DMS153 treated with DMSO at 0.1 percent for 48 hours (cell line): ENCODE data around the gene IFRD2.

Experiments
- DNase-seq: peaks from one replicate; lab custom pipeline; 2025; ENCODE audit not compliant: unreplicated experiment; lab: John Stamatoyannopoulos, UW

The IFRD2 gene, protein sequence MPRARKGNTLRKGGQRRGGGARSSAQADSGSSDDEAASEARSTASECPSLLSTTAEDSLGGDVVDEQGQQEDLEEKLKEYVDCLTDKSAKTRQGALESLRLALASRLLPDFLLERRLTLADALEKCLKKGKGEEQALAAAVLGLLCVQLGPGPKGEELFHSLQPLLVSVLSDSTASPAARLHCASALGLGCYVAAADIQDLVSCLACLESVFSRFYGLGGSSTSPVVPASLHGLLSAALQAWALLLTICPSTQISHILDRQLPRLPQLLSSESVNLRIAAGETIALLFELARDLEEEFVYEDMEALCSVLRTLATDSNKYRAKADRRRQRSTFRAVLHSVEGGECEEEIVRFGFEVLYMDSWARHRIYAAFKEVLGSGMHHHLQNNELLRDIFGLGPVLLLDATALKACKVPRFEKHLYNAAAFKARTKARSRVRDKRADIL

DNA sequence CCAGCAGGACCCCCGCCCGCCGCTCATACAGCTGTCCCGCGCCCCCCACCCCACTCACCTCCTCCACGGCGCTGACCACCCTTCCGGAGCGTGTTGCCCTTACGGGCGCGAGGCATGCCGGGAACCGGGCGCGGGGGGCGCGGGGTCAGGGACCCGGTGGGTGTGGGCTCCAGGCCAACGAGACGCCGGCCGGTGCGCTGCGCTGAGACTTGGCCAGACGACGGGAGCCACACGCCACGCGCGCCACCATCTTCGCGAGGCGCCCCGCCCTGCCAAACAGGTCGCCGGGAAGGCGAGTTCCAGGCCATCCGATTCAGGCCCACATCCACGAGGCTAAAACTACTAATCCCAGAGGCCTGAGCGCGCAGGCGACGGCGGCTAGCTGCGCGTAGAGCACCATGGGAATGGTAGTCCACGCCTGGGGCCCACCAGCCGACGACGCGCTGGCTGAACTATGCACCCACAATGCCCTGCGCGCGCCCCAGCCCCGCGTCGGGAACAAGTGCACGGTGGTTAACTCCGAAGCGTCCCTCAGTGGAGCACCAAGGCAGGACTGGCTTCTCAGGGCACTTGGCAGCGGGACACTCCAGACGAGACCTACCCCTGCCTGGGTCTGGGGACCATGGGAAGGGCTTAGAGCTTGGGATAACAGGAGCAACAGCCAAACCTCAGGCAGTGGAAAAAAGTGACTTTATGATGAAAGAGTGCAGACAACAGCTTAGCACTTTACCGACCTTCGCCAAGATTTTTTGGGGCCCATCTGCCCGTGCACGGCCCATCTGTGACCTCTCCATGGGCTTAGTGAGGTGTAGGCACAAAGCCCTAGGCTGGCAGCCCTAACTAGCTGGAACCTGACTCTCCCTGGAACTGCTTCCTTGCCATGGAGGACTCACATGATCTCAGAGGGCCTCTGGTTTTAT lies at the start of gene IFRD2:
TSS of gene IFRD2 (minus strand) at position 271 of the 920 bp plus-strand sequence. CDS start at position 116, 155 bp downstream.
- DNase-seq = peak; percentile 70

DNA sequence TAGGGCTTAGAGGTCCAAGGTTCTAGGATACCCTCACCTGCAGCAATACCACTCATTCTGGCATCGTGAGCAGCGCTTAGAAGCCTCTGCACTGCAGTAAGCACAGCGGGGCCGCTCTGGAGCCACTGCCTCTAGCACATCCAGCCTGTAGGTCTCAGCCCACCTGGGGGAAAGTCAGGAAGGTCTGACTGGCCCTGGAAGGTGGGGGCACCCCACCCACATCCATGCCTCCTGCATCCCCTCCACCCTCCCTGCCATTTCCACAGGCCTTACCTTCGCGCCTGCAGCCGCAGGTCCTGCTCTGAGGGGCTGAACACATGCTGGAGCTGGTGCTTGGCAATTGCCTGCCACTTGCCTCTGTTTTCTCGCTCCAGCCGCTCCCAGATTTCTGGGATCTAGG lies 49.3 kb upstream of the IFRD2 start:
- DNase-seq = no peak

DNA sequence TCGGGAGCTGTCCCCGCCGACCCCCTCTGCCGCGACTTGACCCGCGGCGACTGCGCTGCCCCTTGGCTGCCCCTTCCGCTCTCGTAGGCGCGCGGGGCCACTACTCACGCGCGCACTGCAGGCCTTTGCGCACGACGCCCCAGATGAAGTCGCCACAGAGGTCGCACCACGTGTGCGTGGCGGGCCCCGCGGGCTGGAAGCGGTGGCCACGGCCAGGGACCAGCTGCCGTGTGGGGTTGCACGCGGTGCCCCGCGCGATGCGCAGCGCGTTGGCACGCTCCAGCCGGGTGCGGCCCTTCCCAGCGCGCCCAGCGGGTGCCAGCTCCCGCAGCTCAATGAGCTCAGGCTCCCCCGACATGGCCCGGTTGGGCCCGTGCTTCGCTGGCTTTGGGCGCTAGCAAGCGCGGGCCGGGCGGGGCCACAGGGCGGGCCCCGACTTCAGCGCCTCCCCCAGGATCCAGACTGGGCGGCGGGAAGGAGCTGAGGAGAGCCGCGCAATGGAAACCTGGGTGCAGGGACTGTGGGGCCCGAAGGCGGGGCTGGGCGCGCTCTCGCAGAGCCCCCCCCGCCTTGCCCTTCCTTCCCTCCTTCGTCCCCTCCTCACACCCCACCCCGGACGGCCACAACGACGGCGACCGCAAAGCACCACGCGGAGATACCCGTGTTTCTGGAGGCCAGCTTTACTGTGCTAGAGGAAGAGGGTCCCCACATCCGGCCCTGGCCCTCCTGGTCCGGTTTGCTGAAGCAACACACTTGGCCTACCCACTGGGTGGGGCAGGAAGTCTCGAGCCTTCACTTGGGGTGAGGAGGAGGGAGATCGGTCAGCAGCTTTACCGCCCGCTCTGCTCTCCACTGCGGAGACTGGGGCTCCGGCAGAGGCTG lies 48.5 kb upstream of the IFRD2 start, which contains the start of gene RASSF1:
TSS of gene RASSF1 (minus strand) at position 389 of the 882 bp plus-strand sequence. CDS start at position 358, 31 bp downstream.
- DNase-seq = no peak

DNA sequence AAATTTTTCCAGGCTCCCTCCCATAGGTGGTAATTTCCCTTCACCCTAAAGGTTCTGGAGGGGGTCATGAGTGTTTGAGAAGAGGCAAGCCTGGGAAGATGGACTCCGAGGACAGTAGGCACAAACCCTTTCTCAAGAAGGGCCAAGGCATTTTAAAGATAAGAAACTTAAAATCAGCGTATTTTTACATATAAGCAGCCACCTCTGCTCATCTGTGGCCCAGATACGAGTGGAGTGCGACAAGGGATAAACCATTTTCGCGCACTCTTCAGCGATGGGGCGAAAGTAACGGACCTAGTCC lies 47.9 kb upstream of the IFRD2 start:
- no peak for DNase-seq

DNA sequence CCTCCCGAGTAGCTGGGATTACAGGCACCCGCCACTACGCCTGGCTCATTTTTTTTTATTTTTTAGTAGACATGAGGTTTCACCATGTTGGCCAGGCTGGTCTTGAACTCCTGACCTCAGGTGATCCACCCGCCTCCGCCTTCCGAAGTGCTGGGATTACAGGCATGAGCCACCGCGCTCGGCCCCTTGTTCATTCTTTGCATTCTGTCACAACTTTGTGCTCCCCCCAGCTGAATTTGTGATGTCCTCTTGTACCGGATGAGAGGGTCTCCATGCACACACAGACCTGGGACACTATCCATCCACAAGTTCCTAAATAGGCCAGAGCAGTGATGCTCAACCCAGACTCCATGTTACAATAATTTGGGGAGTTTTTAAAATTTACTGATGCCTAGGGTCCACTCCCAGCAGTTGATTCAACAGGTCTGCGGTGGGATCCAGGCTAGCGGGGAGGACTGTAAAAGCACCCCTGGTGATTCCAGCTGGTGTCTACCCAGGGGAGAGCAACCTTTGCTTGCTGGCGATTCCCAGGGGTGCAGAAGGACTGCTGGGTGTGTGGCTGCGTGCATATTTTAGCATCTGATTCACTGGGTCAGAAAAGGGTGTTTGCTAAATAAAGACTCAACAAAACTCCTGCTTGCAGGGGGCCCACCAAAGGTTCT lies 47.4 kb upstream of the IFRD2 start:
- no peak for DNase-seq

DNA sequence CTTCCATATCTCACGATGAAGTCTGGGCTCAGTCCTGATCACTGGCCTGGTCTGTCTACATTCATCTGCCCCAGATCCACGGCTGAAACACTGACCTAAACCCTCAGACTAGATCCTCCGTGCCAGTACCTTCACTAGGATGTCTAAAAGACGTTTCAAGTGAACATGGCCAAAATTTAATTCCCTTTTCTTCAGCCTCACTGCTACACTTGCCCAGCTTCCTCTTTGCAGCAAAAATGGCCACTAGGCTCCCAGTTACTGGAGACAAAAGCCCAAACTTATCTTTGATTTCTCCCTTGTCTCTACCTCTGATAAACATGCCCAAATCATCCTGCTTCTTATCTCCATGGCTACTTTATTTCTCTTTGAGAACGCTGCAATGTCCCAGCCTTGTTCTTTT lies 46.7 kb upstream of the IFRD2 start:
- no peak for DNase-seq

DNA sequence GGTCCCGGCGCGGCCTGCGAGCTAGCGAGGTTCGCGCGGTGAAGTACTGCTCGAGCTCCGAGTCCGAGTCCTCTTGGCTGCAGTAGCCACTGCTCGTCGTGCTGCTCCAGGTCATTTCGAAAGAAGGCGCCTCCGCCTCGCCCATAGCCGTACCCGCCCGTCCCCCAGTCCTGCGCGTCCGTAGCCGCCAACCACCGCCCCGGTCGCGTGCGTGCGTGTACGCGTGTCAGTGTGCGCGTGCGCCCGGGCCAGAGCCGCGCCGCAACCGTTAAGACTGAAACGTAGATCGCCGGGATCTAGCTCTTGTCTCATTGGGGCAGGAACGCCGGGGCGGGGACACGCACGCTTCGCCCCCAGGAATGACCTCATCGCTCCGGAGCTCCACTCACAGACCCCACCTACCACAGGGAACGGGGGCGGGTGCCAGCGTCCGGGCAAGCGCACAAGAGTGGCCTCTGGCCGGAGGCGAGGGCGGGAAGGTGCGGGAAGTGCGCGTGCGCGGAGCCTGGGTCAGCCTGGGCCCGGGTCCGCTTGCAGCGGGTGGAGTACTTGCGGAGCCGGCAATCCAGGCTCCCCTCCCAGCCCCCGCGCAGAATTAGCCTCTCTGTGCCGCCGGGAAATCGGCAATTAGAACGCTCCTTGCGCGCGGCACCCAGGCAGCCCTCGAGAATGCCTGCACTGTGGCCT lies 45.1 kb upstream of the IFRD2 start:
- peak; percentile 65 for DNase-seq

DNA sequence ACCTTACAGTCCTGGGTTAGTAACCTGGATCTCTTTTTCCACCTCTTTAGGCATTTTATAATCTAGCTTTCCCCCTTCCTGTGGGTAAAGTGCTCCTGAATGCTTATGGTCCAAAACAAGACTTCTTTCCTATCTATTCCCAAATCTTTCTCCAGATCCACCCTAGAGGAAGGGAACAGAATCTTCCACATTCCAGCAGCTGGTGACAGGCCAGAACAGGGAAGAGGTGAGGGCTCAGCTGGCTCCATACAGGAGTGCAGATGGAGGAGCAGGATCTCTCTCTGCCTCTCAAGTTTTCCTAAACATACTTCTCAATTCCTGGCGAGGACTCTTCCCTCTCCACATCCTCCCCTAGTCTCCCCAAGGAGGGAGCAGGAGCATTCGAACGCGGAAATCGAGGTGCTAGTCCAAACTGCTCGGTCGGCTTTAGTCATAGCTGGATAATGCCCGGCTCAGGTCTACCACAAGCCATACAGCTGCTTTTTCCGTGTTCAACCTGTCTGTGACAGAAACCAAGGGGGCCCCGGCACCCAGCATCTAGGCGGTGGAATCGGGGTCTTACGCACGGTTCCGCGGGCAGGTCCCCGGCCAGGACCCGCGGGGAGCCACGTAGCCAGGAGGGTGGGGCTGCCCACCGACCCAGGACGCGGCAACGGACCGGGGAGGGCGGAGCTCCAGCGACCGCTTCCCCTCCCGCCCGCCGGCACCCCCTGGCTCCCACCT lies 44.4 kb upstream of the IFRD2 start:
- DNase-seq = no peak

DNA sequence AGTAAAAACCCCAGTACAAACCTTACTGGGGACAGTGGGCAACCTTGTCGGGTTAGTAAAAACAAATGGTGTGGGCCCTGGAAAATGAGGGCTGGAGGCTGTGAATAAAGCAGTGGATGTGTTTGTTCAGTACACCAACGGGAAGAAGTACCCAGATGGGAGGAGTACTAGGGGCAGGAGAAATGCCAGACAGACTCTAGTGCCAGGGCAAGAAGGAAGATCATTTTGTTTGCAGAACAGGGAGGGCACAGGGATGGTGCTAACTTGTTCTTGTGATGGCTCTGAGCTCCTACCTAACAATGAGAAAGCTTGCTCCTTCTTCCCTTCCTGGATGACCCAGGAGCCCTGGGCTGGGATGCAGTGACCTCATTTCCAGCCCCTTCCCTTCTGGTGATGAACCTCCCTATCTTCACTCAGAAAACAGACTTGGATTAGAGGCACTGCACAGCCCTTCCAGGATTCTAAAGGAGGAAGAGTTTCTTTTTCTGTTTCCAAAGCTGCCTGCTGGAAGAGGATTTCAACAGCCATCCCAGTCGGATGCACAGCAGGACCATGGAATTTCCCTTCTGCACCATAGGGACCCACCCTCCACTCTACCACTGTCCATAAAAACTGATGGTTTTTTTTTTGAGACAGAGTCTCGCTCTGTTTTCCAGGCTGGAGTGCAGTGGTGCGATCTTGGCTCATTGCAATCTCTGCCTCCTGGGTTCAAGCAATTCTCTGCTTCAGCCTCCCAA lies 42.3 kb upstream of the IFRD2 start:
- no peak for DNase-seq

DNA sequence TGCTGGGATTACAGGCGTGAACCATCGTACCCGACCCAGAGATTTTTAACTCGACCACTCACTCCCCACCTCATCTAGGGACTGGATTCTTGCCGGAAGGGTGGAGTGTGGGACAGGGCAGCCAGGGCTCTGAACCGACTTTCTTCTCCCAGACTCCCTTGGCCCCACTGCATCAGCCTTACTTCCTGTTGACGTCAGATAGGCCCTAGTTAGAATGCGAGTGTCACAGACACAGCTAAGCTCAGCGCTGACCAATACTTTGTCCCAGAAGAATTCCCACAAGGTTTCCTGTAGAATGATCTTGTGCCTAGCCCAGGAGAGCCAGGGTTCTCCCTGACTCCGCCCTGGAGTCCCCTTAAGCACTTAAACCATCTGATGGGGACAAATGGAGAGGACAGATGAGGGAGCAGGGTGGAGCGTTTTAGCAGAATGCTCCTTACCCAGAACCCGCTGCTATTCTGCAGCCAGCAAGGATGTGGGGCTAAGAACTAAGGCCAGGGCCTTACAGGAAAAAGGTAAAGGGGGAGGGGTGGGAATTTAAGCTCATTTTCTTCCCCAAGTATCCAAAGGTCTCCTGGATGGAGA lies 41.6 kb upstream of the IFRD2 start:
- no peak for DNase-seq

DNA sequence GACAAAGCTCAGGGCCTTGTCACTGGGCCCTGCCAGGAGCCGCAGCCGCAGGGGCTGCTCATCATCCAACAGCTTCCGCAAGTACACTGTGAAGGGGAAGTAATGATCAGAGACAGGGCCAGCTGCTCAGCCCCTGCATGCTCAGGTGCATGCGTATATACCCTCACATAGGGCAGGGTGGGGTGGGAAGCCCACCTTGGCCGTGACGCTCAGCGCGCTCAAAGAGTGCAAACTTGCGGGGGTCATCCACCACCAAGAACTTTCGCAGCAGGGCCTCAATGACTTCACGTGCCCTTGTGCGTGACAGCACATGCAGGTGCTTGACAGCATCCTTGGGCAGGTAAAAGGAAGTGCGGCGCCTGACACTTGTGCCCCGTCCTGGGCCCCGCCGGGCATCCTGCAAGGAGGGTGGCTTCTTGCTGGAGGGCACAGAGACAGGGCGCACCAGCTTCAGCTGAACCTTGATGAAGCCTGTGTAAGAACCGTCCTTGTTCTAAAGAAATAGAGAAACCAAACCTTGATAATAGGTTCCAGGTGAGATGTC lies 39.2 kb upstream of the IFRD2 start:
- DNase-seq = no peak

DNA sequence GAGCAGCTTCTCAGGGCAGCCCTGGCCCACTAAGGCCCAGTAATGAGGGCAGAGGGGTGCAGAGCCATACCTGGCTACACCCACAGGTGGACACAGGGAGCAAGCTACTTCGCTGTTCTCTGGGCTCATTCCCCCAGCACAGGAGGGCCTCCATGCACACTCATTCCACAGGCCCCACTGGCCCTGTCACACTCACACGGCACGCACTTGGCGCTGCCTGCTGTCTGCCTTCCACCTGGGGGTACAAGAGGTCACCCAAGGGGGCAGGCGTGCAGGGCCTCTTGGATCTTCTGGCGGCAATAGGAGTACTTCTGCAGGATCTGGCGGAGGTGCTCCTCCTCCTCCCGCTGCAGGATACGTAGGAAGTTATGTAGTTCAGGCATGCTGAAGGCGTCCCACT lies 38.1 kb upstream of the IFRD2 start:
- no peak for DNase-seq

DNA sequence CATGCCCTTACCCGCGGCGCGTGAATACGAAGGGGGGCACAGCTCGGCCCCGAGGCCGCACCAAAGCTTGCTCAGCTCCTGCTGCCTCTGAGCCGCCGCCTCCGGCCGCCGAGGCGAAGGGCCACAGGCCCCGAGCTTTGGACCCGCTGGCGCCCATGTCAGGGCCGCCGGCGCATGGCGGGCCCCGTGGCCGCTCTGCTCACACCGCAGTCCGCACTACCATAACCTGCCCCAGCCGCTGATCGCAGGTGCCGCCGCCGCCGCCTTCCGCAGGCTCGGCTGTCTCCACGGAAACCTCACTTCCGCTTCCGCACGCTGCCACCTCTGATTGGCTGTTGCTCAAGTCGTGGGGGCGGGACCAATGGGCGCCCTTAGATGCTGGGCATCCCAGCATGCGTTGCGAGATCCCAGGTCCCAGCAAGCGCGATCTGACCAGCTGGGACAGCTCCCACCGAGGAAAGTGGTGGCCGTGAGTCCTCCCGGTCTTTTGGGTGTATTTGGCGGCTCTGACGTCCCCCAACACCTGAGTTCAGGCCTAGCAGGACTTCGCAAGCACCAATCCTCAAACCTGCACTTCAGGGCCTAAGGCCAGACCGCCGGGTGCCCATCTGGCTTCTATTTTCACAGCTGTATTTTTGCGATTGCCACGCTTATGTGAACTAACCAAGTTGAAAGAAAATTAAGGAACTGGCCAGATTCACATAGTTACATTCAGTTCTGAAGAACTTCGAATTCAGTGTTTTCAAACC lies 35.9 kb upstream of the IFRD2 start, which contains the start of gene TUSC2:
TSS of gene TUSC2 (minus strand) at position 281 of the 749 bp plus-strand sequence. CDS start at position 157, 124 bp downstream.
- DNase-seq = peak; percentile 67

DNA sequence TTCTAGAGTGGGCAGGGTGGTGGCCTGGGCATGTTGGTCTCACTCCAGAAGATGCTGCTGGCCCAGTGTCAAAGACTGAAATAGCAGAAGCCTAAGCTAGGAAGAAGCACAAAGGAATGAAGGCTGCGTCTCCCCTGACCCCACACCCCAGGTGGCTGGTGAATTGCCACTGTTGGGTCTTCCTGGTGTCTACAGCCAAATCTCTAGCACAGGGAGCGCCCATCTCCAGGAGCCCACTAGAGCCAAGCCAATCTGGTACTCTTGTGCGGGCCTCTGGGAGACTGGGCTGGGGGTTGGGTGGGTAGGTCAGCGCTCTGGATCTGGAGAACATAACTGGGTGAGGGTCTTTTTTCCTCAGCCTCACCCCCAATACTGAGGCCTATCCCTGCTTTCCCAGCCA lies 34.9 kb upstream of the IFRD2 start:
- no peak for DNase-seq

DNA sequence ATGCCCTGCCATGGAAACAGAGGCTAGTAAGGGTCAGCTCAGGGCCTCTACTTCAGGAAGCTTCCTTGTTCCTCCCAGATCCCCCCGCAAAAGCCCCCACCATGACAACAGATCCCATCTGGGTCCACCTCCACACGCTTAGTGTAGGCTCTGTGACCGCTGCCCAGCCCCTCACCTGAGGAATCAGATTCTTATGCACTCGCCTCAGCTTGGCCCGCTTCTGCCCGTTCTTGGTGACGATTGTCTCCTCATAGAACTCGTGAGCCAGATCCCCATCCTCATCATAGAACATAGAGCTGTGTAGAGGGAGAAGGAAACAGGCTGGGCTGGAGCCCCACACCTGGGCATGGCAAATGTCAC lies 33.9 kb upstream of the IFRD2 start:
- DNase-seq = no peak

DNA sequence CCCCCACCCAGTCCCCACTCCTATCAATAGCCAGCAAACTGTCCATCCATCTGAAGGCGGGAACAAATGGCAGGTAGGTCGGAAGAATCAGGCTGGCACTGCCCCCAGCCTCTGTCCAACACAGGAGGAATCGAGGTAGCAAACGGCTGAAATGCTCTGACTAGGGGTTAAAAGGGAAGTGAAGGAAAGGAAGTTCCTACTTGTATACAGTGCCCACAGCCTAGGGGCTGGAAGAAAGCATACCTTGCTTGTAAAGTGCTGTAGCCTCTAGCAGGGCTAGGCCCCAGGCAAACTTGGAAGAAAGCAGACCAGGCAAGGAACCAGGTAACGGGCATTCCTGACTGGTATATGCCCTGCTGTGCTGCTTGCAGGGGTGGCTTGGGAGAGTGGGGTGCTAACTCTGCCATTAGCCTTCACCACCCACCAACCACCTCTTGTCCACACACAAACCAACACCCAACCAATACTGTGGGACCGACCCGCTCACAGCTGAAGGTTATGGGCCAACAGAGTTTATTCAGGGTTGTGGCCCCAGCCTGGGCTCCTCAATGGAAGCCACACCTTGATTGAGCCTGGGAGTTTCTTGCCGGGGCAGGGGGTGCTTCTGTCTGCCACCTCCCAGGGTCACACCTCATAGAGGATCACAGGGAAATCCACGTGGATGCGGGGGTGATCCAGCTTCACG lies 33.4 kb upstream of the IFRD2 start:
- no peak for DNase-seq

DNA sequence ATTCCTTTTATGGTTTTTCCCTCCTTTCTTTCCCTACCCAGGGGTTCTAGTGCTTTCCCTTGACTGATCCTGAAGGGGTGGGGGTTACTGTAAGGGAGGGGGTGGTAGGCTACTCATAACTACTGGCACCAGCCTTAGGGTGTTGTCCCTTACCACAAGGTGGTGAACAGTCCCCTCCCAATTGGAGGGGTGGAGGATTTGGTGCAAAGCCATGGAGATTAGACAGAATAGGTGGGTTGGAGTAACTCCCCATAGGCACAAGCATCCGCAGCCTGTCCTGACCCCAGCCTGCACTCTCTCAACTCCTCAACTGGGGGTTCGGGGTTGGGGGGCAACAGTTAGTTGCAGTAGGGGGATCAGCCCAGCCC lies 32.9 kb upstream of the IFRD2 start:
- DNase-seq = no peak
